Cerebellar cortex (tissue), 1 donor: ENCODE results near the gene MTMR1.

ENCODE experiments used
- DNase-seq: peaks from one replicate; pipeline ENCODE4 v3.0.0-alpha.2; 2015; ENCODE audit warnings: low spot score

MTMR1 gene

DNA sequence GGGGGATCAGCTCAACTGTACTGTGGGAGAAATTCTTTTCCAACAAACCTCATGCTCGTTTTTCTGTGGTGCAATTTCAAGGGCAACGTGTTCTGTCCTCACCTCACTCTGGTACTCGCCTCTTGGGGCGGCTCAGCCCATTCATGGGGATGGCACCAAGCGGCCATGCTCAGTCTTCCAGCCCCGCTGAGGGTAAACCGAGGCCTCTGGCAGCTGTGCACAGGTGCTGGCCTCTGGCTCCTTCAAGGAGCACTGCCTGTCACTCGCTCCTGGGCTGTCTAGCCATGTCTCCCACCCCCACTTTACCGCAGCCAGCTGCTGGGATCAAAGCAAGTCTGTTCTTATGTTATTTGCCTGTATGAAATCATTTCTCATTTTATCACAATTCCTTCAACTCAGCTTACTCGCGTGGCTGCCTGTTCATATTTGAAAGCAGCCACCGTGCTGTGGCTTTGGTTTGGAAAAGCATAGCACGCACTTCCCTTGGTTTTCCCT is 70.2 kb downstream of the MTMR1 start:
- no peak for DNase-seq

GRCh38 chrX:150763810-150764209 is 70.6 kb downstream of the MTMR1 start:
- no peak for DNase-seq

DNA sequence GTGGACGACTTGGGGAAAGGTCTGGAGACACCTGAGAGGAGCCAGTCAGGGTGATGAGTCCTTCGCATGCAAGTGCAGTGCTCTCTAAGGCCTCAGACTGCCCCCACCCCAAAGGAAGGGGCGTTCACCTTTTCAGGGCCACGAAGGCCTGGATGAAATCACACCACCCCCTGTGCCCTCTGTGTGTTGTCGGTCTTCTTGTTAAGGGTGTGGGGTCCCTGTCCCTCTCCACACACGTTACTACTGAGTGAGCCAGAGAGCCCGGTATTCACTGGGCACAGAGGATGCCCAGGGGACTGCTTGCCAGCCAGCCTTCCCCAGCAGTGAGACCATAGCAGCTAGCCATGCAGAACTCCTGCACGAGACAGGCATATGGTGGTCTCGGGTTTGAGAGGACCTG is 72.0 kb downstream of the MTMR1 start:
- DNase-seq = no peak

GRCh38 chrX:150765782-150766350 is 72.7 kb downstream of the MTMR1 start:
- no peak for DNase-seq

GRCh38 chrX:150766351-150767044 is 73.3 kb downstream of the MTMR1 start:
- peak; percentile 19 for DNase-seq

GRCh38 chrX:150767045-150767395 is 73.8 kb downstream of the MTMR1 start:
- peak; percentile 4 for DNase-seq

- DNase-seq = no peak
Measured at GRCh38 chrX:150767475-150768131, 74.4 kb downstream of the MTMR1 start.

DNA sequence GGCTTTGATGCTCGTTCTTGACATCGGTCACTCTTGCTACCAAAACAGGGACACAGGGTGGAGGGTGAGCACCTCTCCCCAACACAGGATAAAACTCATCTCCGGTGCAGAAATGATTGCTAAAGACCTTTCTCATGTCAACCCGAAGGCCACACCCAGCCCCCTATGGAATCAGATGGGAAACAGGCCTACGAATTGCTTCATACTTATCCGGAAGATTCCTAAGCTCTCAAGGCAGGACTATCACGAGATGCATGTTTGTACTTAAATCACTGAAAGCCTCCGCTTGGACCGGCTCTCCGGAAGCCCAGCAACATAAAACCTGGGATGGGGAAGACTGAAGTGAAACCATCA is 74.9 kb downstream of the MTMR1 start:
- DNase-seq = no peak

GRCh38 chrX:150768580-150769190 is 75.5 kb downstream of the MTMR1 start:
- no peak for DNase-seq

GRCh38 chrX:150769408-150769807 is 76.2 kb downstream of the MTMR1 start:
- DNase-seq = no peak

DNA sequence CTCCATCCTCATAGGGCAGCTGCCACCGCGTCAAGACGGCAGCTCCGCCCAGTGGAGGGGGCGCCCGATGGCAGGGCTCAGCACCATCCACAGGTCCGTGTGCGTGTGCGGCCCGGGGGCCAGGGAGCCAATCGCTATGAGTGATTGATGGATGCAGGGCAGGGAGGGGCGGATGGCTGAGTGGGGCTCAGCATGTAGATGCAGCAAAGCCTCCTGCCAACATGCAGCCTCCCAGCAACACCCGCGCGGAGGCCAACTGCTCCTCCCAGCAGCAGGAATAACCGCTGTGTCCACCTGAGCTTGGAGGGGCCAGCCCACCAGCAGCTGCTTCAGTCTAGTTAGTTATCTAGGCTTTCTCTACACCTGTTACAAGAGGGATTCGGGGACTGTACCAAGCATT is 77.4 kb downstream of the MTMR1 start:
- peak; percentile 8 for DNase-seq

GRCh38 chrX:150771116-150771515 is 77.9 kb downstream of the MTMR1 start:
- no peak for DNase-seq

DNA sequence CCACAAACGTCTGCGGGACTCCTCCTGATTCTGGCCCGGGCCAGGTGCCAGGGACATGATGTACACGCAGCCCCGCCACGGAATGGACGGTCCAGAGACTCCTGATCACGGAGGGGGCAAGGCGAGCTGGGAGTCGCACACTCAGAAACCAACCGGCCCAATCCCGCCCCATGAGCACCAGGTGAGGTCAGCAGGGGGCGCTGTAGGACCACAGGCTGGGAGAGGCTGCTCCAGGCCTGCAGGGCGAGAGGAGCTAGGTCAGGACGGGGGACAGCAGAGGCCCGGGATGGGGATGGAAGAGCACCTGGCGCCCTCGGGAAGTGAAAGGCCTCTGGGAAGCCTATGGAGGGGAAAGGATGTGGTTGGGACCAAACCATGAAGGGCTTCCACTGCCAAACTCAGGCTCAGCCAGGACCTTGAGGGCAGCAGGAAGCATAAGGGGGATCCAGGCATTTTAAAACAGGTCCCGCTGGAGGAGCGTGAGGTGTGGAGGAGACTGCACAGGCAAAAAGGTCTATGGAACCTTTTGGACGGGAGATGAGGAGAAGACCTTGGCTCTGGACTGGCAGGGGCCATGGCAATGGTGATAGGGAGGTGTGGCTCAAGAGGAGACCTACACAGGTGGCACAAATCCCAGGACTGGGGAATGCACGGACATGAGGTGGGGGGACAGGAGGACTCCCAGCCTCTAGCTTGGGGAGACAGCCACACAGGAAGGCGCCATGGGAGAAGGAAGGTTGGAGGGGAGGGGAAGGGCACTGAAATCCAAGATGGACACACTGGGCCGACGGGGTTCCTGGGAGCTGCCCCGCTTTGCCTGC is 79.2 kb downstream of the MTMR1 start:
- DNase-seq = peak; percentile 78

DNA sequence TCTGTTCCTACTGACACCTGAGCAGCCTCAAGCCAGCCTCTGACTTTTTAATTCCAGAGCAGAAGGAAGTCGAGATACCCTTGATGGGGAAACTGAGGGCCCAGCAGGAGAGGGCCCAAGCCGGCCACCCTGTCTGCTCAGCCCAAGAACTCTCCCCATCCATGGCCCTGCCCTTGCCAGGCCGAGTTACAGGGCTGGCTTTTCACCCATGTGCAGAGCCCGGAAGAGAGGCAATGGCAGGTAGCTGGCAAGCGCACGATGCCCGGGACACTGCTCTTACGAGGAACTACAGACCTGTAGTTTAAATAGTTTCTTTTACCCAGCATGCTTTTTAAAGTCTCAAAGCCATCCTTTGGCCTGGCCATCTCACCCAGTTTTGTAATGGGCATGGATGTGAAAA is 79.9 kb downstream of the MTMR1 start:
- DNase-seq = no peak

GRCh38 chrX:150773634-150774033 is 80.4 kb downstream of the MTMR1 start:
- no peak for DNase-seq

DNA sequence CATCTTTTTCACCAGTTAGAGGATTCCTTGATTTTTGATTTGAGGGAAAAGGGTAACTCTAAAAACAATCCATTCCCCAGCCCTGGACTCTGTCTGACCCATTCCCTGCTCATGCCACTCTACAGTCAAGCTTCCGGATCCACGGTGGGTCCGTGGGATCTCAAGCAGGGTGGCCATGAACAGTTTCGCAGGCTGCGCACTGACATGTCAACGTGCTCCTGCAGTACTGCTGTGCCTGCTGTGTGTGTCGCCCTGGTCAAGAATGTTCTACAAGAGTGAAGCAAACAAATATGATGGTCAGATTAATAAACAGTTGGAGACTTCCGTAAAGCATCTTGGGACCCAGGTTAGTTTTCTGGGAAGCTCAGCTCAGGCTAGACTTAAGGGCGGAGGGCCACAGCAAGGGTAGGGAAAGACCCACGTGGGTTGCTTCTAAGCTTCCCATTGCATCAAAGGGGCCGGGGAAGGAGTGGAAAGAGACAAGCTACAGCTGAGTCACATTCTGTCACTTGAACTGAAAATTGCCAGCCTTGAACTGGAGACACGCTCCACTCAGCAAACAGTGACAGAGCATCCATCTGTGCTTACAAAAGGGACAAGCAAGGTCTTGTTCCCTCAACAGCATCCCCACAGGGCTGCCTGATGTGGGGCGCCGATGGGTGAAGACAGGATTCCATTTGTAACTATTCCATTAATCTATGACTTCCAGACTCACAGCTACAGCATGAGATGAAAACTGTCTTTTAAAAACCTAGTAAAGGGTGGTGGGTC is 81.8 kb downstream of the MTMR1 start:
- DNase-seq = no peak

DNA sequence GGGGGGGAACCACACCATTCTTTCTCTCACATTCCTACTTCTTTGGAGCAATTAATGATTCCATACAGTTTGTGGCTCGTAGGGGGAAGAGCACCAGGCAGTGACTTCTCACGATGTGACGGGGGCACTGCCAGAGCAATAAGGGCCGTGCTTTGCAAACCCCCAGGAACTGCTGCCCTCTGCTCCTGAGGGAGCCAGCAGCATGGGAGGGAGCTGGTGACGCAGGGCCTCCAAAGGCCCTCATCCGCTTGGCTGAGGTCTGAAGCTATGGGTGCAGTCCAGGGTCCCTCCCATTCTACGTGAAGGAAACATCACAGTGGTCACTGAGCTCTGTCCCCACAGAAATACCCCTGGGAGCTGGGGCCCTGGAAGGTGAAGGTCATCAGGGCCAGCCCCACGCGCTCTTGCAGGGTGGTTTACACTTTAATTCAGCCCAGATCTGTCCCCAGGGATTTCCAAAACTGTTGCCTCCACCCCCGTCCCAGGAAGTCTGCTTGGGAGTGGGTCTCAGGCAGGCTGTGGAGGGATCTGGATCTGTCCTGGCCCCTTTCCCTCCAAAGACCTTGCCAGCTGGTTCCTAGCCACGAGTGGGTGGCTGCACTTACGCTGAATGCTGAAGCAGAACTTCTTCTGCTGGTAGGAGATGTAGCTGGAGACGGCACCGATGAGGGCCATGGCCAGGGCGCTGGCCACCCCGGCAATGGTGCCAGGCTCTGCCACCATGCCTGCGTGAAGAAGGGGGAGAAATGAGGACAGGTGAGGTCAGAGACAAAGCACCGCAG is 82.6 kb downstream of the MTMR1 start:
- no peak for DNase-seq

GRCh38 chrX:150777328-150777992 is 84.3 kb downstream of the MTMR1 start:
- no peak for DNase-seq

DNA sequence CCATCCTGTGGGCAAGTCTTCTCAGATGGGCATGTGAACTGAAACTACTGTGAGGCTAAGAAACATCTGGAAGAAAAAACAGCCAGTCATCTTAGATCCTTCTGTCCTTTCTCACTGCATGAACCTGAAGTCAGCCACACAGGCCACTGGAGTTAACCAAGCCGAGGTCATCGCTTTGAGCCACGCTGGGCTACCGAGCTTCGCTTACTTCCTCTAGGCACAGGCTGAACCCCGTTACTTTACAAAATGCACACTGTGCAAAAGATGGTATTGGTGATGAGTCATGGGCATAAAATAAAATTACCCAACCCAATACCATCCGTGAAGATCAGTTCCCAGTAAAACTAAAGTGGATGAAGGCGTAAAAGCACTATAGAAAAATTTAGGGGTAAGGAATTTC is 86.2 kb downstream of the MTMR1 start:
- DNase-seq = no peak

DNA sequence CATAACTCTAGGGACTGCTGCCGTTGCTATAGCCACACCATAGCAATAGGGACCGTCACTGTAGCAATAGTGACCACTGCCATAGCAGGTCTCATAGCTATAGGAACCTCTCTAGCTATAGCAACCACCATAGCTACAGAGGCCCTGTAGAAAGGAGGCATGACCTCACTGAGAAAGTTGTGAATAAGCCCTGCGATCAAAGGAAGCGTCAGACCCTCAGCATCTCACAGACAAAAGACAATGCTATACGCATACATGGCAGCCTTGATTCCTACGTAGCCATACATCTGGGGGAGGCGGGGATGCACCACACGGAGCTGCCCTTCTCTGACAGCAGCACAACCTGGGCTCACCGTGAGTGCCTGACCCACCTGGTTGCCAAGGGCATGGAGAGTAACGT is 88.5 kb downstream of the MTMR1 start:
- no peak for DNase-seq
